Glutamatergic neuron (in vitro differentiated cells): Measurements from ENCODE around the gene SPATA21. TPM values are rescaled to one million over a fixed set of nuclear protein-coding genes. Genes with fewer than 3 reads are reported as not detected.

ENCODE experiments used
- DNase-seq: peaks from one replicate; pipeline ENCODE4 v3.0.0; 2022
- H3K27ac Mint-ChIP-seq: one replicate; pipeline ENCODE4 v1.8.0; 2020; ENCODE audit warnings: mild to moderate bottlenecking, mixed read lengths, inconsistent platforms; ENCODE audit not compliant: unreplicated experiment
- H3K27me3 Mint-ChIP-seq: one replicate; pipeline ENCODE4 v1.8.0; 2020; ENCODE audit warnings: mild to moderate bottlenecking, moderate library complexity, mixed read lengths, inconsistent platforms; ENCODE audit not compliant: unreplicated experiment
- H3K36me3 Mint-ChIP-seq: one replicate; pipeline ENCODE4 v1.8.0; 2020; ENCODE audit warnings: mild to moderate bottlenecking, mixed read lengths, inconsistent platforms; ENCODE audit not compliant: unreplicated experiment
- H3K4me1 Mint-ChIP-seq: one replicate; pipeline ENCODE4 v1.8.0; 2020; ENCODE audit warnings: mild to moderate bottlenecking, low read depth, mixed read lengths, inconsistent platforms; ENCODE audit not compliant: unreplicated experiment
- H3K4me3 Mint-ChIP-seq: one replicate; pipeline ENCODE4 v1.8.0; 2020; ENCODE audit warnings: mild to moderate bottlenecking, mixed read lengths, inconsistent platforms; ENCODE audit not compliant: unreplicated experiment
- H3K9me3 Mint-ChIP-seq: one replicate; pipeline ENCODE4 v1.8.0; 2020; ENCODE audit warnings: mild to moderate bottlenecking, moderate library complexity, mixed read lengths, inconsistent platforms; ENCODE audit not compliant: unreplicated experiment
- total RNA-seq: library from RNA; stranded (reverse); fragmentation: NEBNext Ultra II Directional; extraction: Animal tissue kit (Norgen Biotek cat#: 25700); gene quantifications from one replicate; pipeline ENCODE4 v1.2.1, GENCODE V29; 2021; ENCODE audit not compliant: unreplicated experiment
- TF ChIP-seq, protein P1 (sequence below): fragments of 200-600 bp; sonication (generic); IDR thresholded peaks from one replicate; pipeline ENCODE4 v1.5.0; 2021; ENCODE audit not compliant: partially characterized antibody, unreplicated experiment

Gene SPATA21
- total RNA-seq, 1 donor from 2014 or later = not detected

- H3K36me3 Mint-ChIP-seq = no peaks in the 10 kb centered on the region
- no peaks in the 10 kb centered on the region for H3K4me1 Mint-ChIP-seq
- H3K27ac Mint-ChIP-seq = no peak overlapping the region
- no peak for DNase-seq
- H3K27me3 Mint-ChIP-seq = peaks cover 2% of the 10 kb centered on the region
- TF ChIP-seq, protein P1, sequence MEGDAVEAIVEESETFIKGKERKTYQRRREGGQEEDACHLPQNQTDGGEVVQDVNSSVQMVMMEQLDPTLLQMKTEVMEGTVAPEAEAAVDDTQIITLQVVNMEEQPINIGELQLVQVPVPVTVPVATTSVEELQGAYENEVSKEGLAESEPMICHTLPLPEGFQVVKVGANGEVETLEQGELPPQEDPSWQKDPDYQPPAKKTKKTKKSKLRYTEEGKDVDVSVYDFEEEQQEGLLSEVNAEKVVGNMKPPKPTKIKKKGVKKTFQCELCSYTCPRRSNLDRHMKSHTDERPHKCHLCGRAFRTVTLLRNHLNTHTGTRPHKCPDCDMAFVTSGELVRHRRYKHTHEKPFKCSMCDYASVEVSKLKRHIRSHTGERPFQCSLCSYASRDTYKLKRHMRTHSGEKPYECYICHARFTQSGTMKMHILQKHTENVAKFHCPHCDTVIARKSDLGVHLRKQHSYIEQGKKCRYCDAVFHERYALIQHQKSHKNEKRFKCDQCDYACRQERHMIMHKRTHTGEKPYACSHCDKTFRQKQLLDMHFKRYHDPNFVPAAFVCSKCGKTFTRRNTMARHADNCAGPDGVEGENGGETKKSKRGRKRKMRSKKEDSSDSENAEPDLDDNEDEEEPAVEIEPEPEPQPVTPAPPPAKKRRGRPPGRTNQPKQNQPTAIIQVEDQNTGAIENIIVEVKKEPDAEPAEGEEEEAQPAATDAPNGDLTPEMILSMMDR = no peak
- H3K9me3 Mint-ChIP-seq = peaks cover 2% of the 10 kb centered on the region
- no peak overlapping the region for H3K4me3 Mint-ChIP-seq
Observed at GRCh38 chr1:16405441-16405840, 31.8 kb downstream of the SPATA21 start.

DNA sequence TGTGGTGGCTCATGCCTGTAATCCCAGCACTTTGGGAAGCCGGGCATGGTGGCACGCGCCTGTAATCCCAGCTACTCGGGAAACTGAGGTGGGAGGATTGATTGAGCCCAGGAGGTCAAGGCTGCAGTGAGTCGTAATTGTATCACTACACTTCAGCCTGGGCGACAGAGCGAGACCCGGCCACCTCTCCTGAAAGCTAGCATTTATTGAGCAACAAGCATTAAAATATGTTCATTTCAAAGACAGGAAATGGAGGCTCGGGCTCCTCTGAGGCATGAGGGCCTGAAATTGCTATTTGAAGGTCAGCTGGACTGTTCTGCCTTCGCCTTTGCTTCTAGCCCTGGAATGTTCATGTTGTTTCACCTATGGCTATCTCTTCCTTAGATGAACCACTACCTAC is 34.5 kb downstream of the SPATA21 start:
- H3K27ac Mint-ChIP-seq = no peak overlapping the region
- H3K4me1 Mint-ChIP-seq = peaks cover 9% of the 10 kb centered on the region
- H3K9me3 Mint-ChIP-seq = peaks cover 8% of the 10 kb centered on the region
- H3K36me3 Mint-ChIP-seq = no peaks in the 10 kb centered on the region
- DNase-seq = no peak
- H3K27me3 Mint-ChIP-seq = peaks cover 6% of the 10 kb centered on the region
- TF ChIP-seq, protein P1 = no peak
- H3K4me3 Mint-ChIP-seq = no peak overlapping the region

- H3K4me3 Mint-ChIP-seq = peak overlapping the region; percentile 61
- peaks cover 5% of the 10 kb centered on the region for H3K9me3 Mint-ChIP-seq
- H3K4me1 Mint-ChIP-seq = peaks cover 24% of the 10 kb centered on the region
- DNase-seq = peak; percentile 60
- H3K27ac Mint-ChIP-seq = peak overlapping the region; percentile 93
- TF ChIP-seq, protein P1 = no peak
- H3K36me3 Mint-ChIP-seq = no peaks in the 10 kb centered on the region
- H3K27me3 Mint-ChIP-seq = peaks cover 6% of the 10 kb centered on the region
Observed at GRCh38 chr1:16398371-16398953, 38.8 kb downstream of the SPATA21 start.

- Mint-ChIP-seq H3K9me3 (peaks cover 5% of the 10 kb centered on the region), H3K36me3 (no peaks in the 10 kb centered on the region), H3K27ac (peak overlapping the region; percentile 66), H3K27me3 (peaks cover 6% of the 10 kb centered on the region), H3K4me3 (no peak overlapping the region), H3K4me1 (peaks cover 32% of the 10 kb centered on the region)
- no peak for DNase-seq
- TF ChIP-seq, protein P1 = no peak
Observed at GRCh38 chr1:16397120-16397519, 40.1 kb downstream of the SPATA21 start.

DNA sequence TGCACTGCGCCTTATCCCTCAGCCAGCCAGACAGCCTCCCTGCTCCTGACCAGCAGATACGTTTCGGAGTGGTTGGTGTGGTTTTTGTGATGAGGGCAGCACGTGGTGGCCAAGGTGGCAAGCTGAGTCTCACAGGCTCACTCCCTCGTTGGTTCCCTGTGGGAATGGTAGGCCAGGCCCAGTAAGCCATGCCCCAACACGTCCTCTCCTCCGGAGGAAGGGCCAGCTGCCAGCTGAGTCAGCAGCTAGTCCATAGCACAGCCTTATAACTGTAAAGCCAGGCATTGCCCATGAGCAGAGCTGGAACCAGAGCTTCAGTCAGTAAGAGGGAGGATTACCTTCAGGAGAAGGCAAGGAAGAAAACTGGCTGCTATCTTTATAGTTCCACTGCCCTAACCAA is 40.6 kb downstream of the SPATA21 start:
- Mint-ChIP-seq H3K36me3 (no peaks in the 10 kb centered on the region), H3K4me1 (peaks cover 34% of the 10 kb centered on the region), H3K4me3 (no peak overlapping the region), H3K9me3 (peaks cover 5% of the 10 kb centered on the region), H3K27me3 (peaks cover 6% of the 10 kb centered on the region), H3K27ac (peak overlapping the region; percentile 66)
- TF ChIP-seq, protein P1 = no peak
- DNase-seq = no peak
